Kidney (tissue), 14 donors: ENCODE measurements around the gene ATP11A. TPM values are rescaled to one million over a fixed set of nuclear protein-coding genes. Genes with fewer than 3 reads are reported as not detected.

Experiments used
- DNase-seq, 5 donors: peaks; one replicate each; pipeline ENCODE4 v3.0.0-alpha.2; 2013 to 2020
- FAIRE-seq: peaks from 2 replicates; lab custom pipeline; 2012; peaks lifted over from hg19 to GRCh38; lab: Jason Lieb, UNC
- H3K27ac ChIP-seq, 2 donors: one replicate each; pipeline ENCODE4 v1.7.0; 2013; ENCODE audit warnings: low read depth in 2 of 2, low read length in 2 of 2, inconsistent platforms in 1 of 2
- H3K27me3 ChIP-seq: one replicate; pipeline ENCODE4 v1.7.1; 2013; ENCODE audit warnings: low read length, inconsistent platforms; ENCODE audit not compliant: control insufficient read depth, insufficient read depth
- H3K36me3 ChIP-seq, 3 donors: one replicate each; pipeline versions ENCODE4 v1.7.0 to v1.7.1; 2013; ENCODE audit warnings: low read length in 3 of 3, control low read depth in 1 of 3, inconsistent platforms in 1 of 3; ENCODE audit not compliant: insufficient read depth in 3 of 3, control insufficient read depth in 2 of 3
- H3K4me1 ChIP-seq, 3 donors: one replicate each; pipeline versions ENCODE4 v1.7.0 to v1.7.1; 2013; ENCODE audit warnings: low read length in 3 of 3, inconsistent platforms in 1 of 3, low read depth in 1 of 3; ENCODE audit not compliant: control insufficient read depth in 2 of 3, insufficient read depth in 2 of 3
- H3K4me3 ChIP-seq, 3 donors: one replicate each; pipeline versions ENCODE4 v1.7.0 to v1.8.1; 2013; ENCODE audit warnings: low read length in 3 of 3, control low read depth in 1 of 3, inconsistent platforms in 1 of 3
- H3K9ac ChIP-seq, 3 donors: one replicate each; pipeline versions ENCODE4 v1.7.0 to v1.7.1; 2013; ENCODE audit warnings: low read length in 3 of 3, control low read depth in 1 of 3, inconsistent platforms in 1 of 3
- H3K9me3 ChIP-seq, 3 donors: one replicate each; pipeline versions ENCODE4 v1.7.0 to v1.7.1; 2013; ENCODE audit warnings: low read length in 3 of 3, control low read depth in 1 of 3, inconsistent platforms in 1 of 3; ENCODE audit not compliant: control insufficient read depth in 2 of 3, insufficient read depth in 1 of 3
- CTCF ChIP-seq: IDR thresholded peaks from 3 replicates; pipeline ENCODE4 v1.5.1; 2012; ENCODE audit warnings: mild to moderate bottlenecking, moderate library complexity, borderline replicate concordance; ENCODE audit not compliant: insufficient read depth; ENCODE audit errors: extremely low read depth
- intact Hi-C: fragments of 100-400 bp; cut with DNase I; formaldehyde crosslinking; loops from one replicate; pipeline ENCODE4 v1.11.1; 2022
- polyA plus RNA-seq: library from polyadenylated mRNA; stranded (reverse); fragments of 350-450 nt; fragmentation: Illumina TruSeq; extraction: RNeasy Lipid Tissue Mini Kit (QIAGEN cat#74804); gene quantifications from one replicate; pipeline ENCODE4 v1.2.3, GENCODE V29; 2014; ENCODE audit warnings: low read depth, low replicate concordance; ENCODE audit not compliant: insufficient read depth
- total RNA-seq: library from RNA; stranded (reverse); fragmentation: NEBNext Ultra II Directional; extraction: Animal tissue kit (Norgen Biotek cat#: 25700); gene quantifications from one replicate; pipeline ENCODE4 v1.2.1, GENCODE V29; 2021
- donor health status: control.
- donor health status: control.
- donor health status: control.
- donor health status: control.
- donor health status: control.
- donor health status: DM: yes; HTN: yes; CAD: no.
- donor health status: Normal renal cell carcinoma (clear cell type).

The ATP11A gene
- total and polyA plus RNA-seq, 2 donors from 2014 or later: 4.9 to 212 TPM

DNA sequence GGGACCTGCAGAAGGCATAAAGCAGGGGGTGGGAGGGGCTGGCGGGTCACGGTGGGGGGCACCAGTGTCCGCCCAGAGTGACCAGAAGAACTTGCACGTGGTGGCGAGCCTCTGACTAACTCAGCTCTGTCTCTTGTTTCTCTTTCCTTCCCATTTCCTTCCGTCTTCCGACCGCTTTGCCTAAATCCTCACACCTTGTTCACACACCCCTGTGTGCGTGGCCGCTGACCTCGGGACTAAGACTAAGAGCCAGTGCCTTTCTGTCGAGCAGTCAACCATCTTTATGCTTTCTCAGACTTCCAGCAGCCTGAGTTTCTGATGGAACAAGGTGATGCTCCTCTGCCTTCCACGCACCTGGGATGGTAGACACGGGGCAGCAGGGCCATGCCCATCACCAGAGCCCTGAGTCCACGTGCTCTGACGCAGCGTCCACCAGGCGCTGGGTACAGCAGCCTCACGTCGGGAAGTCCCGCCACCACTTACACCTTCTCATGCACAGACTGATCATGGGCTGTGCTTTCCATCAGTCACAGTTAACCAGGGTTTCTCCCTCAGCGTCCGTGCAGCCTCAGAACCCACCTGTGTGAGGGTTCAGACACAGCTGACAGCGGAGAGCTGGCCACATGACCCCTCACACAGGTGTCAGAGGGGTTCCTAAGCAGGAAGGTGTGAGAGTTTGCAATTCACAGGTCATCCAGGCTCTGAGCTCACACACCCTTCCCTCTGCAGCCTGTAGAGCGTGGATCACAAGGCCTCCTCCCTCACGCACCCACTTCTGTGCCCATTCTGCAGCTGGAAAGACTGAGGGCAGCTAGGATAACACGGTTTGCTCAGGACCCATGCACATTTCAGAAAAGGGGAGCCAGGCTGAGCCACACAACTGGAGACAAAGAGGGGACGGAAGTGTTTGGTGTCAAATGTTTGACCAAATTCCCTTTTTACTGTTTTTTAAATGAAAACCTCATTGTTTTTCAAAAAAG is 188.4 kb downstream of the ATP11A start:
- FAIRE-seq (no peak), DNase-seq (peak in 1 of 5 donors; percentile 46)
- Histone ChIP-seq H3K9ac (no peak overlapping the region), H3K4me1 (peaks cover 0 to 4% (median 0%) of the 10 kb centered on the region in 3 donors), H3K27me3 (no peaks in the 10 kb centered on the region), H3K36me3 (peaks cover 0 to 20% (median 7%) of the 10 kb centered on the region in 3 donors), H3K4me3 (no peak overlapping the region), H3K9me3 (no peaks in the 10 kb centered on the region), H3K27ac (no peak overlapping the region)
- no peak for TF ChIP-seq CTCF
- intact Hi-C loops: loop anchor here (10.0 kb wide), 1 partner anchor 243 kb away; no protein-coding TSS in a partner anchor

- H3K9ac ChIP-seq: no peak overlapping the region
- no peaks in the 10 kb centered on the region for H3K27me3 ChIP-seq
- H3K4me3 ChIP-seq: no peak overlapping the region
- DNase-seq (peak in 1 of 5 donors; percentile 61), FAIRE-seq (no peak)
- intact Hi-C loops: loop anchor here (10.0 kb wide), 1 partner anchor 245 kb away; no protein-coding TSS in a partner anchor
- H3K36me3 ChIP-seq: peaks cover 0 to 20% (median 7%) of the 10 kb centered on the region in 3 donors
- no peaks in the 10 kb centered on the region for H3K9me3 ChIP-seq
- H3K27ac ChIP-seq: no peak overlapping the region
- TF ChIP-seq CTCF: no peak
- peaks cover 0 to 9% (median 0%) of the 10 kb centered on the region in 3 donors for H3K4me1 ChIP-seq
Measured at GRCh38 chr13:112879283-112879833, 189.5 kb downstream of the ATP11A start.

DNA sequence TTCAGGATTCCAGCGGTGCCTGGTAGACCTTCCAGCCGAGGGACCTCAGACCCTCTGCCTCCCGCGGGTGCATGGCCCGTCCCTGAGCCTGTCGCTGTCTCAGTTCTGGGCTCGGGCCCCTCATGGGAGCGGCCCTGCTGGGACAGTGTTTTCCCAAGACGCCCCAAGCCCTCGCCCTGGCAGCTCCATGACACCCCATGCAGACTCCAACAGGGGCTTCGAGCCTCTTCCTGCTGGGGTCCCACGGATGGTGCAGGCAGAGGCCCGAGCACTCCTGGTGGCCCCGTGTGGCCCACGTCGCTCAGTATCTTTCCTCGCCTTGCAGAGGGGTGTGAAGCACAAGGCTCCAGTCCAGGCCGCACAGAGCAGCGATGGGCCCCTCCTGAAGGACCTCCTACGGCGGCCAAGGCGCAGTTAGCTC is 190.4 kb downstream of the ATP11A start:
- H3K4me1 ChIP-seq: peaks cover 0 to 9% (median 3%) of the 10 kb centered on the region in 3 donors
- no peak overlapping the region for H3K4me3 ChIP-seq
- TF ChIP-seq CTCF: no peak
- H3K36me3 ChIP-seq: peaks cover 0 to 14% (median 7%) of the 10 kb centered on the region in 3 donors
- H3K27ac ChIP-seq: no peak overlapping the region
- no peaks in the 10 kb centered on the region for H3K9me3 ChIP-seq
- H3K27me3 ChIP-seq: no peaks in the 10 kb centered on the region
- no peak overlapping the region for H3K9ac ChIP-seq
- intact Hi-C loops: no loop called here
- DNase-seq: peak in 1 of 5 donors; percentile 62
- FAIRE-seq: no peak
